HG02763 (cell line): ENCODE results near the gene RGS6.

ENCODE experiments used
- ATAC-seq: cut with Tn5 transposase; IDR thresholded peaks from one replicate; pipeline ENCODE4 v1.9.1; 2021; ENCODE audit warnings: mild to moderate bottlenecking, moderate library complexity; ENCODE audit not compliant: unreplicated experiment

The RGS6 gene

GRCh38 chr14:72222046-72222445 is 289.8 kb downstream of the RGS6 start:
- ATAC-seq, result no peak

GRCh38 chr14:72236629-72237028 is 304.4 kb downstream of the RGS6 start:
- no peak for ATAC-seq

GRCh38 chr14:72237722-72238666 is 305.8 kb downstream of the RGS6 start:
- ATAC-seq, result no peak

- ATAC-seq, result no peak
Measured at GRCh38 chr14:72243309-72244293, 311.4 kb downstream of the RGS6 start.

GRCh38 chr14:72247896-72248465 is 315.8 kb downstream of the RGS6 start:
- no peak for ATAC-seq

- no peak for ATAC-seq
Measured at GRCh38 chr14:72253503-72253902, 321.3 kb downstream of the RGS6 start.

GRCh38 chr14:72254202-72254936 is 322.1 kb downstream of the RGS6 start:
- no peak for ATAC-seq

- no peak for ATAC-seq
Measured at GRCh38 chr14:72254937-72255472, 322.8 kb downstream of the RGS6 start.

- ATAC-seq, result no peak
Measured at GRCh38 chr14:72256055-72256454, 323.8 kb downstream of the RGS6 start.

GRCh38 chr14:72261068-72261467 is 328.8 kb downstream of the RGS6 start:
- ATAC-seq, result no peak

GRCh38 chr14:72262771-72263170 is 330.5 kb downstream of the RGS6 start:
- ATAC-seq, result no peak

GRCh38 chr14:72264716-72265115 is 332.5 kb downstream of the RGS6 start:
- no peak for ATAC-seq

GRCh38 chr14:72270147-72270727 is 338.0 kb downstream of the RGS6 start:
- ATAC-seq, result no peak

GRCh38 chr14:72270749-72271148 is 338.5 kb downstream of the RGS6 start:
- no peak for ATAC-seq

- ATAC-seq, result no peak
Measured at GRCh38 chr14:72275242-72275641, 343.0 kb downstream of the RGS6 start.

- no peak for ATAC-seq
Measured at GRCh38 chr14:72278316-72278715, 346.1 kb downstream of the RGS6 start.

GRCh38 chr14:72284176-72284575 is 351.9 kb downstream of the RGS6 start:
- no peak for ATAC-seq

- no peak for ATAC-seq
Measured at GRCh38 chr14:72290241-72290640, 358.0 kb downstream of the RGS6 start.

- ATAC-seq, result no peak
Measured at GRCh38 chr14:72291908-72292688, 359.9 kb downstream of the RGS6 start.
